Measurements from ENCODE around the gene GAS6.

GAS6 gene

GRCh38 chr13:113793718-113794085 is 70.2 kb downstream of the GAS6 start:
- Histone ChIP-seq H3K36me3 (ENCODE audit: low read length) (no peaks in the 10 kb centered on the region), H3K9ac (ENCODE audit: low read length) (no peak overlapping the region), H3K27ac (ENCODE audit: low read depth, low read length) (no peak overlapping the region)

GRCh38 chr13:113792886-113793717 is 70.8 kb downstream of the GAS6 start:
- Histone ChIP-seq H2AFZ (ENCODE audit: low read depth, low read length, severe bottlenecking) (no peak overlapping the region), H3K79me2 (ENCODE audit: insufficient read depth, low read length) (no peaks in the 10 kb centered on the region), H3K9ac (ENCODE audit: low read length) (no peak overlapping the region), H3F3A (ENCODE audit: insufficient read depth) (no peaks in the 10 kb centered on the region), H3K9me3 (ENCODE audit: insufficient read depth, low read length) (no peaks in the 10 kb centered on the region), H3K9me2 (replicated peaks; ENCODE audit: insufficient read depth, low read length) (no peaks in the 10 kb centered on the region), H3K36me3 (ENCODE audit: low read length) (no peaks in the 10 kb centered on the region), H3K27me3 (ENCODE audit: low read length) (no peaks in the 10 kb centered on the region), H3K4me3 (ENCODE audit: insufficient read depth, low read length, poor library complexity, severe bottlenecking) (no peak overlapping the region), H3K27ac (ENCODE audit: low read depth, low read length) (no peak overlapping the region), H3K4me2 (ENCODE audit: low read depth, low read length, poor library complexity, severe bottlenecking) (no peak overlapping the region), H4K20me1 (ENCODE audit: low read depth, low read length) (no peaks in the 10 kb centered on the region)
- no peak for TF ChIP-seq CTCF (IDR thresholded peaks at IDR 0.05; ENCODE audit: insufficient read depth, low read length, poor library complexity, severe bottlenecking)
- TF ChIP-seq EZH2phosphoT487 (conservative IDR thresholded peaks at IDR 0.05; ENCODE audit: low read length), result no peak

More at GRCh38 chr13:113793718-113794085, 70.2 kb downstream of the GAS6 start:
- Histone ChIP-seq H3K9me2 (replicated peaks; ENCODE audit: insufficient read depth, low read length) (no peaks in the 10 kb centered on the region), H3K4me2 (ENCODE audit: low read depth, low read length, poor library complexity, severe bottlenecking) (no peak overlapping the region), H3F3A (ENCODE audit: insufficient read depth) (no peaks in the 10 kb centered on the region), H4K20me1 (ENCODE audit: low read depth, low read length) (no peaks in the 10 kb centered on the region), H3K27me3 (ENCODE audit: low read length) (no peaks in the 10 kb centered on the region), H3K79me2 (ENCODE audit: insufficient read depth, low read length) (no peaks in the 10 kb centered on the region), H3K9me3 (ENCODE audit: insufficient read depth, low read length) (no peaks in the 10 kb centered on the region), H2AFZ (ENCODE audit: low read depth, low read length, severe bottlenecking) (no peak overlapping the region), H3K4me3 (ENCODE audit: insufficient read depth, low read length, poor library complexity, severe bottlenecking) (no peak overlapping the region)
- TF ChIP-seq CTCF (IDR thresholded peaks at IDR 0.05; ENCODE audit: insufficient read depth, low read length, poor library complexity, severe bottlenecking) (no peak), EZH2phosphoT487 (conservative IDR thresholded peaks at IDR 0.05; ENCODE audit: low read length) (no peak)

- no peak overlapping the region for H3K9ac ChIP-seq (ENCODE audit: low read length)
- no peaks in the 10 kb centered on the region for H3K36me3 ChIP-seq (ENCODE audit: low read length)
- H3K27me3 ChIP-seq (ENCODE audit: low read length), result no peaks in the 10 kb centered on the region
- H3K79me2 ChIP-seq (ENCODE audit: insufficient read depth, low read length), result no peaks in the 10 kb centered on the region
- H3K27ac ChIP-seq (ENCODE audit: low read depth, low read length), result no peak overlapping the region
- H3K9me2 ChIP-seq (replicated peaks; ENCODE audit: insufficient read depth, low read length), result no peaks in the 10 kb centered on the region
- TF ChIP-seq CTCF (IDR thresholded peaks at IDR 0.05; ENCODE audit: insufficient read depth, low read length, poor library complexity, severe bottlenecking) (no peak), EZH2phosphoT487 (conservative IDR thresholded peaks at IDR 0.05; ENCODE audit: low read length) (no peak)
- H3K4me3 ChIP-seq (ENCODE audit: insufficient read depth, low read length, poor library complexity, severe bottlenecking), result no peak overlapping the region
- no peak overlapping the region for H3K4me2 ChIP-seq (ENCODE audit: low read depth, low read length, poor library complexity, severe bottlenecking)
- no peak overlapping the region for H2AFZ ChIP-seq (ENCODE audit: low read depth, low read length, severe bottlenecking)
- no peaks in the 10 kb centered on the region for H3F3A ChIP-seq (ENCODE audit: insufficient read depth)
- no peaks in the 10 kb centered on the region for H4K20me1 ChIP-seq (ENCODE audit: low read depth, low read length)
- no peaks in the 10 kb centered on the region for H3K9me3 ChIP-seq (ENCODE audit: insufficient read depth, low read length)
Observed at GRCh38 chr13:113792236-113792770, 71.6 kb downstream of the GAS6 start.

Measured in SU-DHL-6 (cell line).